Activated T-helper 1 cell treated with anti-CD3 and anti-CD28 coated beads, Interleukin-12 subunit alpha, Interleukin-12 subunit beta, Interleukin-2, Interleukin-4 antibody, amounts not matched to agents 30 ng/mL and 10 ng/mL and 1 ng/mL, durations not matched to agents 14 hours and 24 hours and 36 hours (primary cell): ENCODE data around the gene TAL1. TPM values are rescaled to one million over a fixed set of nuclear protein-coding genes. Genes with fewer than 3 reads are reported as not detected.

Experiments
- DNase-seq: peaks from one replicate; pipeline ENCODE4 v3.0.0; 2021; ENCODE audit warnings: low spot score
- H3K27ac Mint-ChIP-seq: one replicate; pipeline ENCODE4 v1.8.0; 2021; ENCODE audit warnings: mild to moderate bottlenecking, mixed read lengths
- H3K27me3 Mint-ChIP-seq: one replicate; pipeline ENCODE4 v1.8.0; 2022; ENCODE audit warnings: mild to moderate bottlenecking, moderate library complexity, mixed read lengths; ENCODE audit not compliant: insufficient read depth
- H3K36me3 Mint-ChIP-seq: one replicate; pipeline ENCODE4 v1.8.0; 2021; ENCODE audit warnings: low read depth, mixed read lengths
- H3K4me1 Mint-ChIP-seq: one replicate; pipeline ENCODE4 v1.8.0; 2021; ENCODE audit warnings: low read depth, mixed read lengths
- H3K4me3 Mint-ChIP-seq: one replicate; pipeline ENCODE4 v1.8.0; 2021; ENCODE audit warnings: mild to moderate bottlenecking, moderate library complexity, mixed read lengths
- H3K9me3 Mint-ChIP-seq: one replicate; pipeline ENCODE4 v1.8.0; 2021; ENCODE audit warnings: mixed read lengths
- intact Hi-C: fragments of 100-400 bp; cut with micrococcal nuclease; formaldehyde crosslinking; loops from one replicate; pipeline ENCODE4 v1.15.1; 2024
- total RNA-seq: library from RNA; stranded (reverse); gene quantifications from 2 replicates; pipeline ENCODE4 v1.2.3, GENCODE V29; 2022

The TAL1 gene
- total RNA-seq, 1 donor from 2014 or later = not detected

DNA sequence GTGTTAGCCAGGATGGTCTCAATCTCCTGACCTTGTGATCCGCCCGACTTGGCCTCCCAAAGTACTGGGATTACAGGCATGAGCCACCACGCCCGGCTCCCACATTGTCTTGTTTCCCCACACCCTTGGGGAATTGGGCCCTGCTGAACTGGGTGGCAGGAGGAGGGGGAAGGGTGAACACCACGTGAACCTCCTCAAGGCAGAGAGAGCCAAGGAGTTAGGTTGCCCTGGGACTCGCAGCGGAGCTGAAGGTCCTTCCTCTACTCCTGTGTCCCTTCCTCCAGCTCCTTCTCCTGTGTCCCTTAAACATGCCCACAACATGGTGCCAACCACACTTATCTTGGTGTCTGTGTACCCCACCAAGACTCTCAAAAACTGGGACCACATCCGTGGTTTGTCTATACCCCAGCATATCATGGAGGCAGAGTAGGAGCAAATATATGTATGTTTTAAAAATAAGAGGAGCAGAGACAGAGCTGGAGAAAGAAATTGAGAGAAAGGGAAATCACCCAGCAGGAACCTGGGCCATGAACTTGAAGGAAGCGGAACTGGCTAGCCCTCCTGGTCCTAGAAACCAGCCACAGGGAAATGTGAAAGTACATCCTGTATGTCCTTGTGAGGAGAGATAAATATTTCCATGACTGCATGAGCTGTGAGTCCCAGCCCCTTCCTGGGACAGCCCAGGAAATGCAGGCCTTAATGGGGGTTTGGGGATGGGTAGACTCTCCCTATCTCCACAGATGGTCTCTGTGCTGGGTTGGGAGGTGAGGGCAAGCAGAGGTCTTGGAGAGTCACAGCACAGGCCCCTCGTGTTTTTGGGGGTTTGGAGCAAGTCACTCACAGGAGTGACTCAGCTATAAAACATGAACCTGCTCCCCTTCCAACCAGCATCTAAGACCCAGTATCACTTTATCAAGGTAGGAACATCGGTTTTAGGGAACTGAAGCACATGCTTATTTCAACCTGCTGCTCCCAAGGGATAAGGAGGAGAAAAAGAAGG, 9.4 kb upstream of the TAL1 start:
- intact Hi-C loops = no loop called here
- H3K27me3 Mint-ChIP-seq = peaks cover 31% of the 10 kb centered on the region
- H3K36me3 Mint-ChIP-seq = no peaks in the 10 kb centered on the region

DNA sequence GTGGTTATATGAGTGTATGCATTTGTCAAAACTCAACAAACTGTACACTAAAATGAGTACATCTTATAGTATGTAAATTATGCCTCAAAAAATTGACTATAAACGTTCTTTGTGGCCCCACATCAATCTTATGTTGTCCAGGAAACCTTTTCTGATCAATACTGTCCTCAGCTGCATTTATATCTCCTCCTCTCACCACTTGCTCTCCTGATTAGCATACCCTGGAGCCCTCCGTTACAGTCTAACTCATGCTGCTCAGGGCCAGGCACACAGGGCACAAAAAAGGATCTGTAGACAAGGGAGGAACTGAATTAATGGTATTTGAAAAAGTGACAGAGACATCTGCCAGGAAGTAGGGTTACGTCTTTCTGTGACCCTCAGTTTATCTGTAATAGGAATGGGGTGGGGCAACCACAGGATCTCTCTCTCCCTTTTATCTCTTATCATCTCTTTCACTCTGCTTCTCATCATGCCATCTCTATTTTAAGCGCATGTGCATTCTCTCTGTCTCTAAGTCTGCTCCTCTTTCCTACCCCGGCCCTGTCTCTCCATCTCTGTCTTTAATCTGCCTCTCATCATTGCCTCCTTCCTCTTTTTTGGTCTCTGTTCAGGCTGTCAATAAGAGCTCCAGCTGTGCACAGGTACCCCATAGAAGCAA, 7.0 kb upstream of the TAL1 start:
- Mint-ChIP-seq H3K27ac (no peak overlapping the region), H3K4me1 (peaks cover 8% of the 10 kb centered on the region), H3K36me3 (no peaks in the 10 kb centered on the region), H3K27me3 (peaks cover 41% of the 10 kb centered on the region), H3K9me3 (no peaks in the 10 kb centered on the region), H3K4me3 (no peak overlapping the region)
- no peak for DNase-seq
- intact Hi-C loops = no loop called here

More for the DNA sequence above, 9.4 kb upstream of the TAL1 start:
- Mint-ChIP-seq H3K4me1 (peaks cover 8% of the 10 kb centered on the region), H3K27ac (no peak overlapping the region), H3K4me3 (no peak overlapping the region), H3K9me3 (no peaks in the 10 kb centered on the region)
- DNase-seq = no peak

DNA sequence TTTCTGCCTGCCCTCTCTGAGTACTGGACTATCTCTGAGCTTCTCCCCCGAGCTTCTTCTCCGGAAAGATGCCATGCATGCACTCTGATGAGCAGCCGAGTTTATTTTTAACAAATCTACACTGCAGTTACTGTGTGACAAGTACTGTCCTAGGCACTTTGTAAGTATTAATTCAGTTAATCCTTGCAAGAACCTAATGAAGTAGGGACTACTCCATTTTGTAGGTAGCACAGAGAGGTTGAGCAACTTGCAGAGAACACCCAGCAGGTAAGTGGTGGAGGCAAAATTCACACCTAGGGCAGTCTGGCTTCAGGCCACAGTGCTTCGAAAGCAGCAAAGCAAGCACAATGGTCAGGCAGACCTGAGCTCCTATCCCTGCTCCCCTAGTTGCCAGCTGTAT, 3.8 kb upstream of the TAL1 start:
- H3K36me3 Mint-ChIP-seq = peaks cover 3% of the 10 kb centered on the region
- H3K4me1 Mint-ChIP-seq = peaks cover 22% of the 10 kb centered on the region
- DNase-seq = no peak
- intact Hi-C loops = no loop called here
- no peaks in the 10 kb centered on the region for H3K9me3 Mint-ChIP-seq
- no peak overlapping the region for H3K27ac Mint-ChIP-seq
- no peak overlapping the region for H3K4me3 Mint-ChIP-seq
- peaks cover 63% of the 10 kb centered on the region for H3K27me3 Mint-ChIP-seq

DNA sequence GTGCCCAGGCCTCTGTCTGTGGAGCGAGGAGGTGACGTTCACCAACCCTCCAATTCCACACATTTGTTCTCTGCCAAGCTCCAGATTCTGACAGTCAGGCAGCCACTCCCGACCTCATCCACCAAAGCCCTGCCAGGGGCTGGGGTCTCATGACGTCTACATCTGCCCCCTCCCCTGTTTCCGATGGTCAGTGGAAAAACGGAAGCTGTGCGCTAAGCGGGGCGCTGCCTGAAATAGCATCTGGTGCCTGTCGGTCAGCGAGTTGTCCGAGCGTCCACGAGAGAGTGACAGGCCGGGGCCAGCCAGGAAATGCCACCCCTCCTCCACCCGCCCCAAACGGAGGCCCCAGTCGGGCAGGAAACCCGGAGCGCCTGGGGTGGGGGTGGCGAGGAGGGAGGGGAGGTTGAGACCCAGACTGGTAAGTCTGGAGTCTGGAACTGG, 3.2 kb upstream of the TAL1 start:
- Mint-ChIP-seq H3K9me3 (no peaks in the 10 kb centered on the region), H3K27me3 (peaks cover 67% of the 10 kb centered on the region), H3K4me1 (peaks cover 22% of the 10 kb centered on the region), H3K27ac (no peak overlapping the region), H3K4me3 (no peak overlapping the region), H3K36me3 (peaks cover 3% of the 10 kb centered on the region)
- intact Hi-C loops = no loop called here
- DNase-seq = no peak

DNA sequence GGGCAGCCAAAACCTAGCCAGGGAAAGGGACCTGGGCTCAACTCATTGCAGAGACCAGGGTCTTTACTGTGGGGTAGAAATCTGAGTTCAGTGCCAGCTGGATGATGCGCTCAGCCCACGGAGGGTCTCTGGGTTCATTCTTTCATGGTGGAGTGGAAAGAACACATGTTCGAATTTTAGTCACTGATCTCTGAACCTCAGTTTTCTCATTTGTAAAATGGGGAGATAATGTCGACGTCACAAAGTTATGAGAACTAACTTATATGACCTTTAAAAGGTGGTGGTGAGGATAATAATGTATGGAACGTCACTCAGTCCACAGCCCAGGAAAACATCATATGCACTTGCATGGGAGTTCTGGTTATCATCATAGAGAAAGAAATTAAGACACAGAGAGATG, 1.2 kb upstream of the TAL1 start:
- no peaks in the 10 kb centered on the region for H3K9me3 Mint-ChIP-seq
- H3K27ac Mint-ChIP-seq = no peak overlapping the region
- no peak for DNase-seq
- peaks cover 3% of the 10 kb centered on the region for H3K36me3 Mint-ChIP-seq
- no peak overlapping the region for H3K4me3 Mint-ChIP-seq
- peaks cover 14% of the 10 kb centered on the region for H3K4me1 Mint-ChIP-seq
- H3K27me3 Mint-ChIP-seq = peaks cover 82% of the 10 kb centered on the region
- intact Hi-C loops = loop anchor here (5.0 kb wide), 2 partner anchors 479 to 494 kb away; no protein-coding TSS in a partner anchor

DNA sequence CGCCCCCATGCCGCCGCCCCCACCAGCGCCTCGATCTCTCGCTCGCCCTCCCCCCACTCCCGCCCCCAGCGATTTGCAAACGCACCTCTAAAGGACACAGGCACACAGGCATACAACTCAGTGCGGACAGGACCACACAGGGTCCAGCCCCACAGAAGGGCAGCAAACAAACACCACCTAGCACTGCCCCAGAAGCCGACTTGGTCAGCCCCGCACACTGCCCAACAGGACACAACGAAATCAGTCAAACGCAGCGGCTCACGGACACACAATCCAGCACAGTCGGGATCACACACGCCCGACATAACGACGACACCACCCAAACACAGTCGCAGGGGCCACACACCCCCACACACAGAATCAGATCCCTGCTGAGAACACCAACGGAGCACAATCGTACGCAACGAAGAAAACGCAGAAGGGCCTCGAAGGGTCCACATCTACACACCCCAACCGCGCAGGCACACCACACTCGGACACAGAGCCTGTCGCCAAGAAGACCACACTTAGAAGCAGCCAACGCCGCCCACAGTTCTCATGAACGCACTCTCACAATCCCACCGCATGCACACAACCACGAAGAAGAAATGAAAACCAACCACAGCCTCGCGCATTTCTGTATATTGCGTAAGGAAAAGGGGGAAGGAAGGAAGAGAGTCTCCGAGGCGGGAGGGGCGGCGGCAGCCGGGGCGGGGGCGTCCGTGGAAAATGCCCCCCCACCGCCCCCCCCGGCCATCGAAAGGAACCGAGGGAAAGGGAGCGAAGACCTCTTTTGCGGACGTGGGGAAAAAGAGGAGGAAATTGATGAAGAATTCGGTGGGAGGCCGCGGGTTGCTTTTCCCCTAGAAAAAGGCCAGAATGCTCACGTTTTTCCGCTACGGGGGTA, 481 bp downstream of the TAL1 start:
- Mint-ChIP-seq H3K36me3 (peaks cover 3% of the 10 kb centered on the region), H3K4me1 (peaks cover 14% of the 10 kb centered on the region), H3K27ac (peak overlapping the region; percentile 86), H3K27me3 (peaks cover 87% of the 10 kb centered on the region), H3K4me3 (peak overlapping the region; percentile 73), H3K9me3 (no peaks in the 10 kb centered on the region)
- intact Hi-C loops = loop anchor here (5.0 kb wide), 2 partner anchors 481 to 496 kb away; no protein-coding TSS in a partner anchor
- no peak for DNase-seq

DNA sequence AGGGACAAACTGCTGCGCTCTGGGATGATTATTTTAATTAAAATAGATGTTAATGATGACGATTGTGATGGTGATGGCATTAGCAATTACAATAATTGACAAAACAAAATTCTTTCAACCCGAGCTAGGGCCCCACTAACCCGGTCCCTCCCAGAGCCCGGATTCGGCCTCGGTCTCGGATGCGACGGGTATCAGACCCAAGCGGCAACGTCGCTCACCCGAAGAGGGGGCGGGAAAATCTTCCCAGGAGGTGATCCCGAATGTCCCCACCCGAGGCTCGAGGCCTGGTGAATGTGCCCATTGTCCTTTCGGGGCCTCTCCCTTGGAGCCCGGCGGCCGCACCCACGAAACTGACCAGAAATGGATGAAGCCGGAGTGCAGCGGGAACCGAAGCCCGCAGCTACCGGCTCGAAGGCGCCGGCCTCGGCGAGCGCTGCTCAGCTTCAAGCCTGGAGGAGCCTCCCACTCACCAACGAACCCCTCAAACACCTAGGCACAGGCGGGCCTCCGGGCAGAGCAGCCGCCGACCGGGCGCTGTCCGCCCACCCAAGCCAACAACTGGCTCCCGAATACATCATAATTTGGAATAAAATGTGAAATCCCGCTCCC, 1.2 kb downstream of the TAL1 start:
- H3K4me1 Mint-ChIP-seq = peaks cover 20% of the 10 kb centered on the region
- no peak for DNase-seq
- H3K27ac Mint-ChIP-seq = peak overlapping the region; percentile 40
- H3K4me3 Mint-ChIP-seq = no peak overlapping the region
- H3K27me3 Mint-ChIP-seq = peaks cover 88% of the 10 kb centered on the region
- intact Hi-C loops = loop anchor here (1.0 to 5.0 kb wide), 3 partner anchors 214 to 497 kb away; no protein-coding TSS in a partner anchor
- peaks cover 3% of the 10 kb centered on the region for H3K36me3 Mint-ChIP-seq
- H3K9me3 Mint-ChIP-seq = no peaks in the 10 kb centered on the region

DNA sequence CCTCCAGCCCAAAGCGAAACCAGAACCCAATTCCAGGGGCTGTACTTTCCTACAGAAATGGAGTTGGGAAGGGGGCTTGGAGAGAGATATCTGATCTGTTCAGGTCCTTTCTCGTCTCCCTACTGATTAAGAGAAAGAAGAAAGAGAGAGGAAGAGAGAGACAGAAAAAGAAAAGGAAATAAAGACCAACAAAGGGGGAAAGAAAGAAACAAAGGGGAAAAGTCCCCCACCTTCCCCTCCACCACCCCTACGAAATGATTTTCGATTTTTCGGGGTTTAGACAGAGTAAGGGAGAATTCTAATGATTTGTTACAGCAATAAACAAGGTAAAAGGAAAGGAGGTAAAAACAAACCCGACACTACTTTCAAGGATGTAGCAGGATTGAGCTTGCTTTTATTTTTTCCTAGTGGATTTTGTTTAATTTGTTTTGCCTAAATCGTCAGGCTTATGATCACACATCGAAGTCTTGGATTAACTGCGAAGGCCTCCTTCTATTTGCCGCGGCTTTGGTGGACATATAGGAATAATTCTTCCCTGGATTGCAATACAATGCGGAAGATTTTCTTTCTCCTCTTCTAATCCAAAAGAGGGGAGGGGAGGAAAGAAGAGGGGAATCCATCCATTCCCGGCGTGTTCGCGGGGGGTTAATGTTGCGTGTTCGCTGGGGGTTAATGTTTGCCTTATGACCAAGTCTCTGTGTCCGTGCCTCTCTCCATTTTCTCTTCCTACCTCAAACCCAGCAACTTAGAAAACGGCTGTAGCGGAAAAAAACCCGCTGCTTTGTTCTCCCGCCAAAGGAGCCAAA, 1.9 kb downstream of the TAL1 start:
- DNase-seq = no peak
- peak overlapping the region; percentile 61 for H3K27ac Mint-ChIP-seq
- peaks cover 3% of the 10 kb centered on the region for H3K36me3 Mint-ChIP-seq
- no peak overlapping the region for H3K4me3 Mint-ChIP-seq
- no peaks in the 10 kb centered on the region for H3K9me3 Mint-ChIP-seq
- intact Hi-C loops = loop anchor here (1.0 to 5.0 kb wide), 5 partner anchors 207 to 738 kb away; no protein-coding TSS in a partner anchor
- H3K4me1 Mint-ChIP-seq = peaks cover 20% of the 10 kb centered on the region
- peaks cover 87% of the 10 kb centered on the region for H3K27me3 Mint-ChIP-seq

DNA sequence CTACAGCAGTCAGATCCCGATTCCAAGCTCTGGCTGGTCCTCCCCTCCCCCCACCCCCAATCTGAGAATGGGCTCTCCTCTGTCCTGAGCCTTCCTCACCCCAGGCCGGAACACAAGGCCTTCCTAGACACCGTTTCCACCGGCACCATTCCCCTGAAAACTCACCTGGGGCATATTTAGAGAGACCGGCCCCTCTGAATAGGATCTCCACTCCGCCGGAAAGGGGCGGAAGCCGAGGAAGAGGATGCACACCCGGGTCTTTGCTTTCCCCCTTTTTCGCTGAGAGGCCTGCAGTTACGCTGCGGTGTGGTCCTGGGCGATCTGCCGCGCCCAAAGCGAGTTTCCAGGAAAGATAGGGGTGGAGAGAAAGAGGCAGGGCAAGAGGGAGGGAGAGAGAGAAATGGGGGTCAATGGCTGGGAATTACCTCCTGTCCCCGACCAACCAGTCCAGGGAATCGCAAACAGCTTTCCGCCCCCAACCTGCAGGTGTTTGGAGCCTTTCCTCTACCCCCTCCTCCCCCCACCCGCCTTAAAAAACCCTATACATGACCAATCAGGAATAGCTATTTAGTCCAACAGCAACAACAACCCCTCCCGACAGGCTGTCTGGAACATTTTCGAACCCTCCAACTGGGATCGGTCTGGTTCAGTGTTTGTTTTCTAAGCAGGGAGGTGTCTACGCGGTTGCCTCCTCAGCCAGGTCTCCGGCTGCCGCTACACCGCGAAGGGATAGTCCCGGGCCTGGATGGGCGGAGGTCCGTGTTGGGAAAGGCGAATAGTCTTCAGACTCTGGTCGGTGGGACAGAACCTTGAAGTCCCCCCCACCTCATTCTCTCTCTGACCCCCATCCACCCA, 2.8 kb downstream of the TAL1 start:
- H3K4me3 Mint-ChIP-seq = no peak overlapping the region
- intact Hi-C loops = loop anchor here (2.0 to 5.0 kb wide), 2 partner anchors 208 to 737 kb away; no protein-coding TSS in a partner anchor

DNA sequence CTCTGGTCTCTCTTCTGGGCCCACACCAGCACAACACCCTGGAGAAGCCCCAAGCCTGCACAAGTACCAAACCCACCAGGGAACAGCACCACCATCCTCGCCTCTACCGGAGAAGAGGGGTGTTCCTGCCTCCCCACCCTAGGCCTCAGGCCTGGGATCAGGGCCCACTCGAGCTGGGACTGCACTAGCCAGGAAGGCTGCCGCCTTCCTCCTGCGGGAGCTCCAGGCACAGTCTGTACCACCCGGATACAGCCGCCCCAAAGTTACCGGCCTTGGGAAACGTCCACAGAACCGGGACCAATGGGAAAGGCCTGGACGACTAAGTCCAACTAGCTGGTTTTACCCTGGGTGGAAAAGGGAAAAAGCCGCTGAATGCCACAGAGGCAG, 3.4 kb downstream of the TAL1 start:
- intact Hi-C loops = loop anchor here (2.0 to 5.0 kb wide), 2 partner anchors 208 to 736 kb away; no protein-coding TSS in a partner anchor

More for the DNA sequence above, 2.8 kb downstream of the TAL1 start:
- Mint-ChIP-seq H3K27ac (peak overlapping the region; percentile 61), H3K27me3 (peaks cover 80% of the 10 kb centered on the region), H3K9me3 (no peaks in the 10 kb centered on the region), H3K4me1 (peaks cover 20% of the 10 kb centered on the region), H3K36me3 (peaks cover 3% of the 10 kb centered on the region)
- DNase-seq = no peak

More for the DNA sequence above, 3.4 kb downstream of the TAL1 start:
- DNase-seq = no peak
- H3K9me3 Mint-ChIP-seq = no peaks in the 10 kb centered on the region
- peaks cover 20% of the 10 kb centered on the region for H3K4me1 Mint-ChIP-seq
- H3K4me3 Mint-ChIP-seq = no peak overlapping the region
- peaks cover 3% of the 10 kb centered on the region for H3K36me3 Mint-ChIP-seq
- H3K27ac Mint-ChIP-seq = no peak overlapping the region
- H3K27me3 Mint-ChIP-seq = peaks cover 74% of the 10 kb centered on the region
